Measurements from ENCODE around the gene IFIH1. TPM values are rescaled to one million over a fixed set of nuclear protein-coding genes. Genes with fewer than 3 reads are reported as not detected.

Gene IFIH1
- 1.2 TPM for polyA plus RNA-seq (2013, experiment 1 of 2; ENCODE audit: insufficient read length)
- 1.9 TPM for polyA plus RNA-seq (2013, experiment 2 of 2; ENCODE audit: insufficient read length)

DNA sequence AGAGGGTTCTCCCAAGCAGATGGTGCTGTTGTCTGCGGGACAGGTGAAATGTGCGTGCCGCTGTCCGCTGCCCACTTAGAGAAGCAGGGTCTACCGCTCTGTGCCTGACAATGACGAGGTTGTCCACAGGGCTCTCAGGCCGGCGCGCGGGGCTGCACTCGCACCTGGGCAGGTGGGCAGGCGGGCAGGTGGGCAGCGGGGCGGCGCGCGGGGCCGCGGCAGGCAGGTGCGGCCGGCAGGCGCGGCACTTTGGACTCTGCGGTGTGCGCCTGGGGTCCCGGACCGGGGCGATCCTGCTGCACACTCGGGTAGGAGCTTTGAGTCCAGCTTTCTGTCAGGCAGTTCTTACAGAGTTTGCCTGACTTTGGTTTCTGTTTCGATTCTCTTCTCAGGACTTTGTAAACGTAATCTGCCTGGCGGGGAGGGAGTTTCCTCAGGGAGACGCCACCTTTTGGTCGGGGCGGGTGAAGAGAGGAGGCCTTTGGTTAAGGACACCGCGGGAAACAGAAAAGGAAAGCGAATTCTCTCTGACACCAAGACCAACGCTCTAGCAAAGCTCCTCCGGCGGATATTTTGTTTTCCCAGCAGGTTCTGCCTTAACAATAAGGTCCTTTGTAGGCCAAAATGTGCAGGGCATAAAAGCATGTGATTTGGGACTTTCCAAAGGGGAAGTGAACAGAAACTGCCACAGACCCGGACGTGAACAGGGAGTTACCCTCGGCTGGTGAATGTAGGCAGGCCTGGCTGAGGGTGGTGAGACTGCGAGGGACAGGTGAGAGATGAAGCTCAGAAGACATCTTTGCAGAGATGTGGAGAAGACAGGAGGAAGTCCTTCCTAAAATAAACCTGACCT is at the start of gene IFIH1:
Gene IFIH1, minus strand, starts transcription at position 357 of the 853 bp plus-strand sequence. CDS start 377 bp downstream, outside the sequence.
- DNase-seq = peak; percentile 87

- no peak for DNase-seq
These were observed 46.9 kb upstream of the IFIH1 start for GRCh38 chr2:162365392-162365791.

DNA sequence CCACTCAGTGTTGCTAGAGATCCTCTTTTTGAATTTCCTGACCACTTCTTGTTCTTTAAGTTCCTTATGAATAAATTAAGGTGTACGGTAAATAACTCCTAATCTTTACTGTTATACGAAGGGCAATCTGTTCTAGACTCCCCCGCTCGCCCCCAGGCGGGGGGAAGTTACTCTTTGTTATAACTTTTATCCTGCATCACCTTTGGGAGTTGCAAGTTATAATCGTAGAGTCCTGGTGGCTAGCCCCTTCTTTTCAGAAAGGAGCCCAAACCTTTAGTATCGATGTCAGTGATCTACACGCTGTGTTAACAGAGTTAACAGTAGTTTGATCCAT is 26.1 kb upstream of the IFIH1 start:
- DNase-seq = no peak

DNA sequence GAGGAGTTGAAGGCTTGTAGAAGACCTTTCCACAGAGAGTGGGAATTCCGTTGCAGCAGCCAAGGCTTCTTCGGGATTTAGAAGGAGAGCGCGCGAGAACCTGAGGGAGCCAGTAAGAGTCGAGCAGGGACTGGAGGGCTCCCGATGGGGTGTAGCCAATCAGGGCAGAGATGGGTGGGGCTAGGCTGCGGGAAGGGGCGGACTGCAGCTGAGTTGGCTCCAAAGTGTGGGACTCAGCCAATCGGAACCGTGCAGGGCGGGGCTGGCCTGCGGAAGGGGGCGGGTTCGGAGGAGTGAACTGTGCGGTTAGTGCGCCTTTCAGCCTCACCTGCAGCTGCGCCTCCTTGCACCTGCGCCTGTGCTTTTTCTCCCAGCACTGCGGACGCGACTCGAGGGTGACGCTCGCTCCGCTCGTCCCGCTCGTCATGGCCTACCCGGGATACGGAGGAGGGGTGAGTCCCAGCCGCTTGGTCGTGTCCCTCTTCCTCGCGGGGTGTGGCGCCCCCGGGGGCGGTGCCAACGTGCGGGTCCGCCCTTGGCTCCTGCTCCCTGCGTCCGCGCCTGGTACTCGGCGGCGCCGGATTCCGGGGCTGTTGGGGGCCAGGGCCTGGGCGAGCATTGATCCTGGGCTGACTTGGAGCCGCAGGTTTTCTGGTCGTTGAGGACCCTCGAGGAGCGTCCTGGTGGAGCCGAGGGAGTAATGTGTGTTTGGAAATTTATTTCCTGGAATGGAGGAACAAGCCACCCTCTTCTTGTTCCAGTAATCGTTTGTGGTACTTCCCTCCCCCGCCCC is 25.5 kb upstream of the IFIH1 start, which contains the start of gene GCA:
Gene GCA, plus strand, starts transcription at position 309 of the 793 bp plus-strand sequence. Its CDS starts 117 bp downstream, at position 426.
- DNase-seq = peak; percentile 93

DNA sequence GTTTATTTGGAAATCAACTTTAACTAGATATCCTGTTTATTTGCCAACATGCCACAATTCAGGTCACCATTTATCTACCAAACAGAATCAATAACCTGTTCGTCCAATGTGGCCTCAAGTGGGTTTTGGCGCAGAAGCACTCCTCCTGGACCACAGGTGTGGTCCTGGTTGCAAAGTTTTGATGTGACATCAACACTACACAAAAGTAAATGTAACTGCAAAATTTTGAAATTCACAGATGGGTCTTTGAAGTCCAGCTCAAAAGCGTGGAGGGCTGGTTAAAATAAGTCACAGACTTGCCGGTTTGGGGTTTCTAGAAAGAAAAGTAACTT is 25.0 kb upstream of the IFIH1 start:
- DNase-seq = no peak

GRCh38 chr2:162342841-162343240 is 24.4 kb upstream of the IFIH1 start:
- no peak for DNase-seq

GRCh38 chr2:162342321-162342720 is 23.8 kb upstream of the IFIH1 start:
- DNase-seq = no peak

DNA sequence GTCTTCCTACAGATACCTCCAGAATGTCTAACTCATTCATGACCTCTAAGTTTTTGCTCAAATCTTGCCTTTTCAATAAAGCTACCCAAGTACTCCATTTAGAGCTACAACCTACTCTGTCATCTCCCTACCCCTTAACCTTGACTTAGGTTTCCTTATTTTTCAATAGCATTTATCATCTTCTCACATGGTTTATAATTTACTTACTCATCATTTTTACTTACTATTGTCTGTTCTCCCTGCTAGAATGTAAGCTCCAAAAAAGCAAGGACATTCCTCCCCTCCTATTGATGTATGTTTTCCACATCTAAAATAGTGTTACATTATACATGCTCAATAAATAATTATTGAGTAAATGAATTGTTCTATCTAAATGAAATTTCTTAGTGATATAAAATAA is 22.3 kb upstream of the IFIH1 start:
- no peak for DNase-seq

GRCh38 chr2:162337868-162338267 is 19.4 kb upstream of the IFIH1 start:
- no peak for DNase-seq

DNA sequence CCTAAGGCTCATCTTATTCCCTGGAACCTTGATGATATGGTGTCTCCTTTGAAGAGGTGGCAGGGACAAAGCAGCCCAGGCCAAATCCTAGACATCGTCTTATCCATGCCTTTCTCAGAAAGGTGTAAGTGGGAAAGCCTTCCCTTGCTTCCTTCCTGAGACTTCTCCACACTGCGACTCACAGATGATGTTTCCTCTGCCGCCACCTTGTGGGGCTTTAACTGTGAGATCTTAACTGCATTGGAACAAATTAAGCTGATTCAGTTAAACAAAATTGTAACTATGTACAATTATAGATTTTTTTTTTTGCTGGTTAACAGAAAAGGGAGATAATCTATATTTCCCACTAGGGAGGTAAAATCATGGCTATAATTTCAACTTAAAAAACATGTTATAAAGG is 15.5 kb upstream of the IFIH1 start:
- DNase-seq = peak; percentile 29

GRCh38 chr2:162330881-162331280 is 12.4 kb upstream of the IFIH1 start:
- no peak for DNase-seq

DNA sequence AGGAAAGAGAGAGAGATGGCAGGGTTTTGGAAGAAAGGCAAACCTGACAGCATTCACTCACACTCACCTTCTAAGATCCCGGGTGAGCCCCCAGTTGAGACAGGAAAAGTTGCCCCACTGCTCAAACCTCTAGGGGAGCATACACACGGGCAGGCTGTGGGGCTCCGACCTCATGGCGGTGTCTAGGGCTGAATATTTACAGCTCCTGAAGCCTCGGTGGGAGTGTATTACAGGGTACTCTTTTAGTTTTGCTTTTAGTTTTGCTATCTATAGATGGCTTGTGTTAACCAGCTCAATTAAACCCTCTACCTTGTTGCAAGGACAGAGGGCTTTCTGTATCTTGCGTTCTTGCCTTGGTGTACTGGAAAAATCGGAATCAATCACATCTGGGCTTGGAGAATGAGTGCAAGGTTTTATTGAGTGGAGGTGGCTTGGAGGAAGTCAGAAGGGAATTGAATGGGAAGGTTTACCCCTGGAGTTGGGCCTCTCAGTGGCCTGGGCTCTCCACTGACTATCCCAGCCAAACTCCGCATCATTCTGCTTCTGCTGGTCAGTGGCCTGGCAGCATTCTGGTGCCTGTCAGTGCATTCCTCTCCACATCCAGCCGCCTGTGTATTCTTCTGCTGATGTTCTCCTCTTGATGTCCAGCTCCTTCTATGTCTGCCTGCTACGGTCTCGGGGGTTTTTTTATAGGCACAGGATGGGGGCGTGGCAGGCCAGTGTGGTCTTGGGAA is 10.1 kb upstream of the IFIH1 start:
- no peak for DNase-seq

DNA sequence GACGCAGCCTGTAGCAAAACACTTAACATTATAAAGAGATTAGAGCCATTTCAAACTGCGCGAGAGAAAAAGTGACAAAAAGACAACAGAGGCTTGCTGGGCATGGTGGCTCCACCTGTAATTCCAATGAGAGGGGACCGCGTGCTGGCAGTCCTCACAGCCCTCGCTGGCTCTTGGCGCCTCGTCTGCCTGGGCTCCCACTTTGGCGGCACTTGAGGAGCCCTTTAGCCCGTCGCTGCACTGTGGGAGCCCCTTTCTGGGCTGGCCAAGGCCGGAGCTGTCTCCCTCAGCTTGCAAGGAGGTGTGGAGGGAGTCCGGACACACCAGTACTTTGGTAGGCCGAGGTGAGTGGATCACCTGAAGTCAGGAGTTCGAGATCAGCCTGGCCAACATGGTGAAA is 9.3 kb upstream of the IFIH1 start:
- DNase-seq = no peak

- DNase-seq = no peak
These were observed 8.8 kb upstream of the IFIH1 start for GRCh38 chr2:162327134-162327769.

DNA sequence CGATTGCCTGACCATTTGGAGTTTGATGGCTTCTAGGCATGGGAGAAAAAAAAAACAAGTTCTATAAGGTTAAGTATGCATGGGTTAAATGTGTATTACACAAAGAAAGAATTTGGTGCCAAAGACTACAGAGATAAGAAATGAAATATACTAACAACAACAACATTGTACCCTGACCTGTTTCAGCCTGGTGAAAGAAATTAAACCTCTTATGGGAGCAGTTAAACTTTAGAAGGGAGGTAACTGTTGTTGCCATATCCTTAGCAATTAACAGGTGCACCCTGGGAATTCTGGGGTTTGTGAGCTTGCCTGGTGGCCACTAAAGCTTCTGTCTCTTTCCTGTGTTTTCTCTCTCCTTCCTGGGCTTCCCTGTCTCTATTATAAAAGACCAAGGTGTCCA is 6.5 kb upstream of the IFIH1 start:
- DNase-seq = no peak

GRCh38 chr2:162320864-162321517 is 2.5 kb upstream of the IFIH1 start:
- DNase-seq = no peak

- DNase-seq = no peak
These were observed 590 bp downstream of the IFIH1 start for GRCh38 chr2:162317861-162318327.

- DNase-seq = no peak
These were observed 1.3 kb downstream of the IFIH1 start for GRCh38 chr2:162317058-162317742.

DNA sequence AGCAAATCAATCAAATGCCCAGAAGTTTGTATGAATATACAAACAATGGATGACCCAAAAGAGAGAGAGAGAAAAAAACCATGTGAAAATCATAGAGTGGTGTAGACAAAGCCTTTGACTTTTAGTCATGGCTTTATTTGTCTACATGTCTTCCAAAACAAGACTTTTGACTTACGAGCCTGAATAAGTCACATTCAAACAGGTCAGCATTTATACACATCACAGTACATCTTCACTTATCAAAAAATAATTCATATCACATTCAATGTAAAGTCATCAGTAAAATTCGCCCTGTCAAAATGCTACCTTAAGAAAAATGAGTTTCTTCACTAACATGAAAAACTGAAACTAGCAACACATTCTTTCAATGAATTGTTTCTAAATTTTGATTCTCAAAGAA is 1.9 kb downstream of the IFIH1 start:
- DNase-seq = no peak

- DNase-seq = no peak
These were observed 2.5 kb downstream of the IFIH1 start for GRCh38 chr2:162315938-162316337.

DNA sequence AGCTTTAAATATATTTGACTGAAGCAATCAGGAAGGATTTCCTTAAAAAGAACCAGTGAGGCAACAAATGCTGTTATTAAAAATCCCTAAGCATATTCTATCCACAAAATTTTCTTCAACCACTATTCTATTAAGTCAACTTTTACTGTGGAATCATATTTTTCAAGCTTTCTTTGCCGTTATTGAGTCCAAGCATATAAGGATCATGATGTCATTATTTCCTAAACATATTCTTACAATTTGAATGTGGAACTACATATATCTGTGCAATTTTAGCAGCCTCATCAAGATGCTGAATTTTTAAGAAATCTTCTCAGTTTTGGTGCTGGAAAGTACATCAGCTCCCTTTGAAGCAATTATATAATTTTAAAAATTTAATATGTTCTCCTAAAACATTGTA is 5.6 kb downstream of the IFIH1 start:
- no peak for DNase-seq
